Stimulated activated CD4-positive, alpha-beta T cell treated with anti-CD3 and anti-CD28 coated beads, Interleukin-15, amount 100 ng/mL, for 1 hour (primary cell): ENCODE results near the gene CPEB2.

ENCODE experiments used
- DNase-seq, 2 donors: peaks; one replicate each; pipeline ENCODE4 v3.0.0-alpha.2; 2020; ENCODE audit warnings: low read depth in 1 of 2, low spot score in 1 of 2

CPEB2 gene

DNA sequence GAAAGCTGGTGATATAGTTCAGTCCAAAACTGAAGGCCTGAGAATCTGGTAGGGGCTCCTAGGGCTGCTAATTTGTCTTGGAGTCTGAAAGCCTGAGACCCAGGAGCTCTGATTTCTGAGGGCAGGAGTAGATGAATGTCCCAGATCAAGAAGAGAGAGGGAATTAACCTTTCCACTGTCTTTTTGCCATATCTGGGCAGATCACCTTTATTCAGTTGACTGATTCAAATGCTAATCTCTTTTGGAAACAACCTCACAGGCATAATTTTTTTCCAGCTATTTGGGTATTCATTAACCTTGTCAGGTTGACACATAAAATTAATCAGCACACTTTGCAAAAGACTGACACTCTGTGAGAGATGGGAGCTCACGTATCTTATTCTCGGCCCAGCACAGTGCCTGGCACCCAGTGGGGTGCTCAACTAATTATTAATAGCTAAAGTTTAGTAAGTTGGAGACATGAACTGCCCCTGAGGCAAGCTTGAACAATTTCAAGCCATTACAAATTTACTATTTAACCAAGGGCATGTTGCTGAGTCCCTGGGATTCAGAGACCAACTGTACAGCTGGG, 114.3 kb downstream of the CPEB2 start:
- DNase-seq, result no peak

GRCh38 chr4:15117270-15117946, 115.1 kb downstream of the CPEB2 start:
- DNase-seq, result no peak

GRCh38 chr4:15118292-15118691, 116.0 kb downstream of the CPEB2 start:
- no peak for DNase-seq
